Mesothelial cell of epicardium (in vitro differentiated cells): ENCODE measurements around the gene MICA. TPM values are rescaled to one million over a fixed set of nuclear protein-coding genes. Genes with fewer than 3 reads are reported as not detected.
A peak's percentile ranks its signal among the peaks of the same experiment; 100 is the strongest.
"Not testable (repeated sequence)": the region's sequence is repeated elsewhere in the genome, so short reads cannot be mapped to it uniquely, and the experiment has no call there.

Source experiments
- DNase-seq, 2 experiments: peaks; one replicate each; pipeline ENCODE4 v3.0.0; 2021; ENCODE audit warnings: low spot score in 2 of 2; ENCODE audit not compliant: unreplicated experiment in 2 of 2
- H3K27ac Mint-ChIP-seq: 2 replicates; pipeline ENCODE4 v1.8.0; 2021; ENCODE audit warnings: mixed read lengths
- H3K27me3 Mint-ChIP-seq: 2 replicates; pipeline ENCODE4 v1.8.0; 2021; ENCODE audit warnings: low read depth, mixed read lengths
- H3K36me3 Mint-ChIP-seq: 2 replicates; pipeline ENCODE4 v1.8.0; 2021; ENCODE audit warnings: mixed read lengths
- H3K4me1 Mint-ChIP-seq: 2 replicates; pipeline ENCODE4 v1.8.0; 2021; ENCODE audit warnings: mixed read lengths
- H3K4me3 Mint-ChIP-seq: 2 replicates; pipeline ENCODE4 v1.8.0; 2021; ENCODE audit warnings: mild to moderate bottlenecking, moderate library complexity, mixed read lengths
- H3K9me3 Mint-ChIP-seq: 2 replicates; pipeline ENCODE4 v1.8.0; 2021; ENCODE audit warnings: mixed read lengths
- CTCF ChIP-seq: fragments of 200-600 bp; sonication (generic); IDR thresholded peaks from one replicate; pipeline ENCODE4 v1.5.0; 2021; ENCODE audit warnings: antibody characterized with exemption; ENCODE audit not compliant: unreplicated experiment
- total RNA-seq: library from RNA; stranded (reverse); gene quantifications from 3 replicates; pipeline ENCODE4 v1.2.1, GENCODE V29; 2021

The MICA gene
- total RNA-seq, 1 donor from 2014 or later, result 15.5 TPM

GRCh38 chr6:31393932-31394331 lies 9.5 kb upstream of the MICA start:
- Mint-ChIP-seq H3K9me3 (no peaks in the 10 kb centered on the region), H3K27me3 (no peaks in the 10 kb centered on the region), H3K4me3 (no peak overlapping the region), H3K4me1 (peaks cover 10% of the 10 kb centered on the region), H3K36me3 (peaks cover 2% of the 10 kb centered on the region), H3K27ac (no peak overlapping the region)
- DNase-seq, result no peak
- TF ChIP-seq CTCF, result no peak

GRCh38 chr6:31394381-31394780 lies 9.0 kb upstream of the MICA start:
- no peak overlapping the region for H3K27ac Mint-ChIP-seq
- DNase-seq, result no peak
- H3K27me3 Mint-ChIP-seq, result no peaks in the 10 kb centered on the region
- H3K4me3 Mint-ChIP-seq, result no peak overlapping the region
- H3K36me3 Mint-ChIP-seq, result peaks cover 2% of the 10 kb centered on the region
- no peak for TF ChIP-seq CTCF
- no peaks in the 10 kb centered on the region for H3K9me3 Mint-ChIP-seq
- peaks cover 10% of the 10 kb centered on the region for H3K4me1 Mint-ChIP-seq

GRCh38 chr6:31395832-31396231 lies 7.6 kb upstream of the MICA start:
- Mint-ChIP-seq H3K27me3 (no peaks in the 10 kb centered on the region), H3K36me3 (no peaks in the 10 kb centered on the region), H3K27ac (no peak overlapping the region), H3K4me3 (no peak overlapping the region), H3K4me1 (peaks cover 17% of the 10 kb centered on the region), H3K9me3 (no peaks in the 10 kb centered on the region)
- DNase-seq, result no peak
- no peak for TF ChIP-seq CTCF

- TF ChIP-seq CTCF, result peak; percentile 83
- Mint-ChIP-seq H3K27ac (peak overlapping the region; percentile 50), H3K4me3 (peak overlapping the region; percentile 46), H3K36me3 (no peaks in the 10 kb centered on the region), H3K9me3 (no peaks in the 10 kb centered on the region), H3K27me3 (peaks cover 2% of the 10 kb centered on the region), H3K4me1 (peaks cover 24% of the 10 kb centered on the region)
- peak in 1 of 2 experiments; percentile 88 for DNase-seq
These were observed 6.8 kb upstream of the MICA start for GRCh38 chr6:31396422-31397152.

- peak overlapping the region; percentile 46 for H3K4me3 Mint-ChIP-seq
- H3K9me3 Mint-ChIP-seq, H3K36me3 Mint-ChIP-seq, H3K27me3 Mint-ChIP-seq, DNase-seq: not testable (repeated sequence)
- peak; percentile 16 for TF ChIP-seq CTCF
- H3K27ac Mint-ChIP-seq, result peak overlapping the region; percentile 50
- H3K4me1 Mint-ChIP-seq, result peaks cover 28% of the 10 kb centered on the region
These were observed 6.3 kb upstream of the MICA start for GRCh38 chr6:31397153-31397499.
